H9 (cell line): ENCODE data around the gene OGDH. TPM values are rescaled to one million over a fixed set of nuclear protein-coding genes. Genes with fewer than 3 reads are reported as not detected.

Experiments
- DNase-seq: peaks from one replicate; pipeline ENCODE4 v3.0.0-alpha.2; 2017
- H2AFZ ChIP-seq: one replicate; pipeline ENCODE4 v1.6.1; 2013; ENCODE audit warnings: mild to moderate bottlenecking, low read length, control low read depth, moderate library complexity
- H2AK5ac ChIP-seq: 2 replicates; pipeline ENCODE4 v1.6.1; 2013; ENCODE audit warnings: low read length, control low read depth, mixed read lengths; ENCODE audit not compliant: insufficient read length
- H2BK120ac ChIP-seq: one replicate; pipeline ENCODE4 v1.6.1; 2013; ENCODE audit warnings: low read depth, mild to moderate bottlenecking, low read length, control low read depth, inconsistent platforms; ENCODE audit not compliant: poor library complexity, severe bottlenecking
- H2BK12ac ChIP-seq: 2 replicates; pipeline ENCODE4 v1.6.1; 2013; ENCODE audit warnings: low read length, control low read depth, mixed read lengths, low read depth; ENCODE audit not compliant: insufficient read length
- H2BK15ac ChIP-seq: 2 replicates; pipeline ENCODE4 v1.6.1; 2013; ENCODE audit warnings: low read depth, low read length, control low read depth
- H2BK20ac ChIP-seq: one replicate; pipeline ENCODE4 v1.6.1; 2013; ENCODE audit warnings: low read depth, mild to moderate bottlenecking, low read length, control low read depth, inconsistent platforms; ENCODE audit not compliant: poor library complexity, severe bottlenecking
- H2BK5ac ChIP-seq: 2 replicates; pipeline ENCODE4 v1.6.1; 2013; ENCODE audit warnings: low read length, control low read depth, mixed read lengths; ENCODE audit not compliant: insufficient read length
- H3K14ac ChIP-seq: 2 replicates; pipeline ENCODE4 v1.6.1; 2013; ENCODE audit warnings: low read length, control low read depth; ENCODE audit not compliant: insufficient read depth
- H3K18ac ChIP-seq: 2 replicates; pipeline ENCODE4 v1.6.1; 2013; ENCODE audit warnings: low read depth, mild to moderate bottlenecking, mixed read lengths, low read length, control low read depth; ENCODE audit not compliant: insufficient read length
- H3K23ac ChIP-seq: 2 replicates; pipeline ENCODE4 v1.6.1; 2013; ENCODE audit warnings: low read length, control low read depth, mixed read lengths, low read depth; ENCODE audit not compliant: insufficient read length
- H3K23me2 ChIP-seq: 2 replicates; pipeline ENCODE4 v1.6.1; 2013; ENCODE audit warnings: low read depth, mild to moderate bottlenecking, mixed read lengths, low read length, control low read depth; ENCODE audit not compliant: insufficient read length, poor library complexity, severe bottlenecking
- H3K27ac ChIP-seq: 2 replicates; pipeline ENCODE4 v1.5.1; 2013; ENCODE audit warnings: low read length, control low read depth, mixed read lengths, low read depth; ENCODE audit not compliant: insufficient read length
- H3K27me3 ChIP-seq: 2 replicates; pipeline ENCODE4 v1.6.1; 2013; ENCODE audit warnings: low read length, control low read depth, inconsistent platforms; ENCODE audit not compliant: insufficient read depth
- H3K4ac ChIP-seq: 2 replicates; pipeline ENCODE4 v1.6.1; 2013; ENCODE audit warnings: low read depth, mild to moderate bottlenecking, control low read depth, inconsistent platforms, low read length, moderate library complexity
- H3K4me1 ChIP-seq: 2 replicates; pipeline ENCODE4 v1.6.1; 2013; ENCODE audit warnings: low read length, control low read depth, inconsistent platforms; ENCODE audit not compliant: insufficient read depth
- H3K4me2 ChIP-seq: 2 replicates; pipeline ENCODE4 v1.6.1; 2013; ENCODE audit warnings: low read length, control low read depth, mixed read lengths; ENCODE audit not compliant: insufficient read length, insufficient read depth
- H3K56ac ChIP-seq: 2 replicates; pipeline ENCODE4 v1.6.1; 2013; ENCODE audit warnings: low read depth, mild to moderate bottlenecking, mixed read lengths, low read length, control low read depth; ENCODE audit not compliant: insufficient read length
- H3K79me1 ChIP-seq: 2 replicates; pipeline ENCODE4 v1.6.1; 2013; ENCODE audit warnings: low read depth, mild to moderate bottlenecking, moderate library complexity, low read length, control low read depth, inconsistent platforms; ENCODE audit not compliant: insufficient read depth, poor library complexity, severe bottlenecking
- H3K79me2 ChIP-seq: 2 replicates; pipeline ENCODE4 v1.6.1; 2013; ENCODE audit warnings: low read length, control low read depth, inconsistent platforms; ENCODE audit not compliant: insufficient read depth
- H3K9ac ChIP-seq: 2 replicates; pipeline ENCODE4 v1.6.1; 2013; ENCODE audit warnings: low read length, control low read depth, mixed read lengths; ENCODE audit not compliant: insufficient read length; ENCODE audit errors: extremely low read depth
- H3K9me3 ChIP-seq: one replicate; pipeline ENCODE4 v1.6.1; 2013; ENCODE audit warnings: low read depth, low read length, inconsistent platforms; ENCODE audit not compliant: control insufficient read depth
- H3T11ph ChIP-seq: one replicate; pipeline ENCODE4 v1.6.1; 2013; ENCODE audit warnings: mild to moderate bottlenecking, low read length, control low read depth, inconsistent platforms
- H4K20me1 ChIP-seq: one replicate; pipeline ENCODE4 v1.6.1; 2013; ENCODE audit not compliant: control insufficient read depth, insufficient read length, insufficient read depth
- H4K5ac ChIP-seq: 2 replicates; pipeline ENCODE4 v1.6.1; 2013; ENCODE audit warnings: low read depth, mild to moderate bottlenecking, mixed read lengths, low read length, control low read depth; ENCODE audit not compliant: insufficient read length
- H4K8ac ChIP-seq: replicated peaks from 2 replicates; pipeline ENCODE4 v1.6.1; 2013; ENCODE audit warnings: low read length, control low read depth, mixed read lengths, low read depth; ENCODE audit not compliant: insufficient read length
- H4K91ac ChIP-seq: 2 replicates; pipeline ENCODE4 v1.6.1; 2013; ENCODE audit warnings: low read depth, mild to moderate bottlenecking, moderate library complexity, mixed read lengths, low read length, control low read depth; ENCODE audit not compliant: insufficient read length
- H3K27ac Mint-ChIP-seq, 3 experiments: 2 replicates in 2 of 3; 3 replicates in 1 of 3; pipeline ENCODE4 v1.8.0; 2020 to 2021; ENCODE audit warnings: mixed read lengths in 3 of 3, mild to moderate bottlenecking in 1 of 3, moderate library complexity in 1 of 3
- H3K27me3 Mint-ChIP-seq: 2 replicates; pipeline ENCODE4 v1.8.0; 2021; ENCODE audit warnings: low read depth, mild to moderate bottlenecking, moderate library complexity, mixed read lengths
- H3K36me3 Mint-ChIP-seq, 3 experiments: 2 replicates in 2 of 3; 3 replicates in 1 of 3; pipeline ENCODE4 v1.8.0; 2020 to 2021; ENCODE audit warnings: low read depth in 3 of 3, mixed read lengths in 3 of 3; ENCODE audit not compliant: insufficient read depth in 1 of 3
- H3K4me1 Mint-ChIP-seq, 2 experiments: 2 replicates each; pipeline ENCODE4 v1.8.0; 2020; ENCODE audit warnings: mixed read lengths in 2 of 2
- H3K4me3 Mint-ChIP-seq, 2 experiments: 2 replicates in 1 of 2; 3 replicates in 1 of 2; pipeline ENCODE4 v1.8.0; 2020 to 2021; ENCODE audit warnings: mild to moderate bottlenecking in 2 of 2, mixed read lengths in 2 of 2, moderate library complexity in 1 of 2
- H3K9me3 Mint-ChIP-seq, 2 experiments: 2 replicates in 1 of 2; 3 replicates in 1 of 2; pipeline ENCODE4 v1.8.0; 2020; ENCODE audit warnings: mild to moderate bottlenecking in 2 of 2, mixed read lengths in 2 of 2, moderate library complexity in 1 of 2
- CTCF ChIP-seq: fragments of 200-600 bp; sonication (generic); conservative IDR thresholded peaks from 3 replicates; pipeline ENCODE4 v1.8.0; 2021; ENCODE audit warnings: antibody characterized with exemption, mild to moderate bottlenecking
- WGBS: extraction: QIAGEN DNeasy Blood & Tissue Kit; methylation state at CpG from one replicate; pipeline ENCODE4 v1.1.7; 2013; ENCODE audit warnings: missing lambda C conversion rate, low lambda C conversion rate, mixed read lengths; ENCODE audit not compliant: insufficient read length; ENCODE audit errors: extremely low coverage; 5-methylcytosine and 5-hydroxymethylcytosine counted together
- total RNA-seq: library from RNA; stranded (reverse); gene quantifications from 2 replicates; pipeline ENCODE4 v1.2.1, GENCODE V29; 2021

Gene OGDH
- total RNA-seq, 1 experiment from 2014 or later, result 77.3 TPM

- Mint-ChIP-seq H3K27me3 (no peaks in the 10 kb centered on the region), H3K9me3 (no peaks in the 10 kb centered on the region), H3K27ac (peak overlapping the region in 1 of 3 experiments; percentile 53; a peak in 1 of 7 replicates), H3K4me3 (no peak overlapping the region; a peak in 1 of 5 replicates), H3K4me1 (peaks cover 24 to 33% of the 10 kb centered on the region in 2 experiments), H3K36me3 (peaks cover 4 to 28% (median 17%) of the 10 kb centered on the region in 3 experiments)
- no peak overlapping the region for H3K9ac ChIP-seq
- no peak overlapping the region for H2AK5ac ChIP-seq
- H2AFZ ChIP-seq, result no peak overlapping the region
- no peak overlapping the region for H3T11ph ChIP-seq
- no peak overlapping the region for H2BK12ac ChIP-seq
- no peak overlapping the region for H2BK5ac ChIP-seq
- peaks cover 2% of the 10 kb centered on the region; the same call in 1 of the 2 replicates for H3K79me2 ChIP-seq
- no peak overlapping the region for H2BK20ac ChIP-seq
- no peak overlapping the region for H3K18ac ChIP-seq
- WGBS, result no CpG with 5 or more reads among the region's 13 CpGs
- H3K4me2 ChIP-seq, result no peak overlapping the region
- H3K4ac ChIP-seq, result no peak overlapping the region
- H3K23ac ChIP-seq, result no peak overlapping the region
- H3K9me3 ChIP-seq, result no peaks in the 10 kb centered on the region
- H3K23me2 ChIP-seq, result no peaks in the 10 kb centered on the region
- H3K14ac ChIP-seq, result no peak overlapping the region
- TF ChIP-seq CTCF, result no peak
- no peak overlapping the region for H4K91ac ChIP-seq
- DNase-seq, result no peak
- H4K20me1 ChIP-seq, result no peaks in the 10 kb centered on the region
- H2BK15ac ChIP-seq, result no peak overlapping the region
- H3K79me1 ChIP-seq, result no peaks in the 10 kb centered on the region
- no peaks in the 10 kb centered on the region for H3K27me3 ChIP-seq
- peaks cover 2% of the 10 kb centered on the region; the same call in 1 of the 2 replicates for H3K4me1 ChIP-seq
- H4K5ac ChIP-seq, result no peak overlapping the region
- H2BK120ac ChIP-seq, result no peak overlapping the region
- no peak overlapping the region for H3K56ac ChIP-seq
- no peak overlapping the region for H3K27ac ChIP-seq
- no peak overlapping the region for H4K8ac ChIP-seq
These were observed 23.5 kb downstream of the OGDH start for GRCh38 chr7:44629829-44630522.
